Breast epithelium (tissue), 3 donors: ENCODE measurements around the gene TIGD4.

Experiments used
- POLR2A ChIP-seq: fragments of 450-650 bp; IDR thresholded peaks from one replicate; pipeline ENCODE4 v1.6.1; 2016; ENCODE audit warnings: antibody characterized with exemption, mild to moderate bottlenecking, moderate library complexity
- POLR2AphosphoS5 ChIP-seq, 3 donors: sonication (generic); formaldehyde crosslinking; IDR thresholded peaks; one replicate each; pipeline ENCODE4 v1.6.1; 2017; ENCODE audit warnings: antibody characterized with exemption in 3 of 3
- TF ChIP-seq, protein P1 (sequence below), 3 donors: fragments of 450-650 bp; IDR thresholded peaks; one replicate each; pipeline ENCODE4 v1.5.1; 2016 to 2017; ENCODE audit warnings: antibody characterized with exemption in 3 of 3, mild to moderate bottlenecking in 3 of 3, moderate library complexity in 3 of 3

DNA sequence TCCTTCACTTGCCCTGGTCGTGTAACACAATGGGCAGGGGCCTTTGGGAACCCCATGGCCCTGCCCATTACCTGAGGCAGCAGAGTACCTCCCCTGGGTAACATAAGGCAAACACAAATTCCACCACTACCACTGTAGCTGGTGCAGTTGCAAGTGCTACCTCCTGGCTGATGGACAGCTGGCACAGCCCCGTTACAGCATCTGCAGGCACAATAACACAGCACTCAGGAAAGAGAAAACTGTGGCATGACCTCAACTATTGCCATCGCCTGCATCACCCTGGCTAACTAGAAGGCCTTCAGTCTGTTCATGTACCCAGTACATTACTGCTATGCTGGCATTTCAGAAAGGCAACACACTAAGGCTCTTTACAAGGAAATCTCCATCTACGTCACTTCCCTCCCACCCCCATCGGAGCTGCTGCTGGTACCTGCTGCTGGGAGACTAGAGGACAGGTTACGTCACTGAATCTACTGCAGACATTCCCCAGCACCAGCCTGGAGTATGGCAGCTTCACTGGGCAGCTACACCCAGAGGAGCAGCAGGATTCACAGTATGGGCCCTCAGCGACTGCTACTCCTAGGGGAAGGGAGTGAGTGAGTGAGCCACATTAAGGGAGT lies 39.6 kb upstream of the TIGD4 start:
- TF ChIP-seq, protein P1, sequence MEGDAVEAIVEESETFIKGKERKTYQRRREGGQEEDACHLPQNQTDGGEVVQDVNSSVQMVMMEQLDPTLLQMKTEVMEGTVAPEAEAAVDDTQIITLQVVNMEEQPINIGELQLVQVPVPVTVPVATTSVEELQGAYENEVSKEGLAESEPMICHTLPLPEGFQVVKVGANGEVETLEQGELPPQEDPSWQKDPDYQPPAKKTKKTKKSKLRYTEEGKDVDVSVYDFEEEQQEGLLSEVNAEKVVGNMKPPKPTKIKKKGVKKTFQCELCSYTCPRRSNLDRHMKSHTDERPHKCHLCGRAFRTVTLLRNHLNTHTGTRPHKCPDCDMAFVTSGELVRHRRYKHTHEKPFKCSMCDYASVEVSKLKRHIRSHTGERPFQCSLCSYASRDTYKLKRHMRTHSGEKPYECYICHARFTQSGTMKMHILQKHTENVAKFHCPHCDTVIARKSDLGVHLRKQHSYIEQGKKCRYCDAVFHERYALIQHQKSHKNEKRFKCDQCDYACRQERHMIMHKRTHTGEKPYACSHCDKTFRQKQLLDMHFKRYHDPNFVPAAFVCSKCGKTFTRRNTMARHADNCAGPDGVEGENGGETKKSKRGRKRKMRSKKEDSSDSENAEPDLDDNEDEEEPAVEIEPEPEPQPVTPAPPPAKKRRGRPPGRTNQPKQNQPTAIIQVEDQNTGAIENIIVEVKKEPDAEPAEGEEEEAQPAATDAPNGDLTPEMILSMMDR (IDR thresholded peaks at IDR 0.05): no peak
- no peak for TF ChIP-seq POLR2A
- TF ChIP-seq POLR2AphosphoS5 (IDR thresholded peaks at IDR 0.05): no peak
